Measurements from ENCODE around the gene MCCC2. TPM values are rescaled to one million over a fixed set of nuclear protein-coding genes. Genes with fewer than 3 reads are reported as not detected.
"Not testable (repeated sequence)": the region's sequence is repeated elsewhere in the genome, so short reads cannot be mapped to it uniquely, and the experiment has no call there.

Gene MCCC2
- total RNA-seq, 1 experiment from 2014 or later, result 70.8 TPM

GRCh38 chr5:71662381-71662780 is 75.2 kb downstream of the MCCC2 start:
- DNase-seq (ENCODE audit: low spot score), result no peak

GRCh38 chr5:71663191-71663969 is 76.2 kb downstream of the MCCC2 start:
- no peak for DNase-seq (ENCODE audit: low spot score)

- not testable (repeated sequence) for DNase-seq (ENCODE audit: low spot score)
Measured at GRCh38 chr5:71664615-71665014, 77.5 kb downstream of the MCCC2 start.

GRCh38 chr5:71666321-71666720 is 79.2 kb downstream of the MCCC2 start:
- no peak for DNase-seq (ENCODE audit: low spot score)

- no peak for DNase-seq (ENCODE audit: low spot score)
Measured at GRCh38 chr5:71677977-71678376, 90.8 kb downstream of the MCCC2 start.

- no peak for DNase-seq (ENCODE audit: low spot score)
Measured at GRCh38 chr5:71679714-71680113, 92.6 kb downstream of the MCCC2 start.

GRCh38 chr5:71680510-71680909 is 93.4 kb downstream of the MCCC2 start:
- no peak for DNase-seq (ENCODE audit: low spot score)

- DNase-seq (ENCODE audit: low spot score), result no peak
Measured at GRCh38 chr5:71681296-71681695, 94.2 kb downstream of the MCCC2 start.

- no peak for DNase-seq (ENCODE audit: low spot score)
Measured at GRCh38 chr5:71684309-71684708, 97.2 kb downstream of the MCCC2 start.

- no peak for DNase-seq (ENCODE audit: low spot score)
Measured at GRCh38 chr5:71693828-71694427, 106.8 kb downstream of the MCCC2 start.

- DNase-seq (ENCODE audit: low spot score), result no peak
Measured at GRCh38 chr5:71695071-71695470, 107.9 kb downstream of the MCCC2 start.

GRCh38 chr5:71695595-71695994 is 108.5 kb downstream of the MCCC2 start:
- DNase-seq (ENCODE audit: low spot score), result no peak

GRCh38 chr5:71697967-71698366 is 110.8 kb downstream of the MCCC2 start:
- DNase-seq (ENCODE audit: low spot score), result no peak

- no peak for DNase-seq (ENCODE audit: low spot score)
Measured at GRCh38 chr5:71699233-71699632, 112.1 kb downstream of the MCCC2 start.

GRCh38 chr5:71699751-71700150 is 112.6 kb downstream of the MCCC2 start:
- DNase-seq (ENCODE audit: low spot score), result no peak

- DNase-seq (ENCODE audit: low spot score), result no peak
Measured at GRCh38 chr5:71700803-71701202, 113.7 kb downstream of the MCCC2 start.

- DNase-seq (ENCODE audit: low spot score), result no peak
Measured at GRCh38 chr5:71701407-71701806, 114.3 kb downstream of the MCCC2 start.

- no peak for DNase-seq (ENCODE audit: low spot score)
Measured at GRCh38 chr5:71703941-71704340, 116.8 kb downstream of the MCCC2 start.

GRCh38 chr5:71705421-71705820 is 118.3 kb downstream of the MCCC2 start:
- no peak for DNase-seq (ENCODE audit: low spot score)

- no peak for DNase-seq (ENCODE audit: low spot score)
Measured at GRCh38 chr5:71706906-71707305, 119.8 kb downstream of the MCCC2 start.
